Middle frontal gyrus (tissue), 1 donor: ENCODE data around the gene FBP1.

ENCODE experiments used
- DNase-seq: peaks from one replicate; pipeline ENCODE4 v3.0.0-alpha.2; 2015; ENCODE audit warnings: low spot score; ENCODE audit errors: extremely low spot score

Gene FBP1

GRCh38 chr9:94656200-94656599 is 16.9 kb upstream of the FBP1 start:
- no peak for DNase-seq

- DNase-seq: no peak
These were observed 16.4 kb upstream of the FBP1 start for GRCh38 chr9:94655739-94656138.

- DNase-seq: no peak
These were observed 15.0 kb upstream of the FBP1 start for GRCh38 chr9:94654165-94654894.

- no peak for DNase-seq
These were observed 11.6 kb upstream of the FBP1 start for GRCh38 chr9:94650949-94651348.

GRCh38 chr9:94649100-94649819 is 9.9 kb upstream of the FBP1 start:
- DNase-seq: no peak

GRCh38 chr9:94648185-94648584 is 8.9 kb upstream of the FBP1 start:
- DNase-seq: no peak

- DNase-seq: no peak
These were observed 6.6 kb upstream of the FBP1 start for GRCh38 chr9:94645901-94646300.

GRCh38 chr9:94644543-94644942 is 5.2 kb upstream of the FBP1 start:
- DNase-seq: no peak

GRCh38 chr9:94643741-94644140 is 4.4 kb upstream of the FBP1 start:
- no peak for DNase-seq

GRCh38 chr9:94643176-94643575 is 3.9 kb upstream of the FBP1 start:
- no peak for DNase-seq

GRCh38 chr9:94642501-94642900 is 3.2 kb upstream of the FBP1 start:
- no peak for DNase-seq

GRCh38 chr9:94639999-94640376 is 670 bp upstream of the FBP1 start:
- DNase-seq: no peak

- DNase-seq: no peak
These were observed 820 bp downstream of the FBP1 start for GRCh38 chr9:94638335-94639060.

GRCh38 chr9:94632737-94633136 is 6.6 kb downstream of the FBP1 start:
- no peak for DNase-seq

GRCh38 chr9:94631599-94631998 is 7.7 kb downstream of the FBP1 start:
- no peak for DNase-seq

GRCh38 chr9:94630833-94631232 is 8.5 kb downstream of the FBP1 start:
- no peak for DNase-seq

GRCh38 chr9:94630281-94630680 is 9.0 kb downstream of the FBP1 start:
- DNase-seq: no peak

GRCh38 chr9:94627287-94627686 is 12.0 kb downstream of the FBP1 start:
- DNase-seq: no peak

- no peak for DNase-seq
These were observed 13.5 kb downstream of the FBP1 start for GRCh38 chr9:94625835-94626234.

GRCh38 chr9:94624629-94625028 is 14.7 kb downstream of the FBP1 start:
- no peak for DNase-seq

- no peak for DNase-seq
These were observed 16.1 kb downstream of the FBP1 start for GRCh38 chr9:94623253-94623652.

GRCh38 chr9:94622087-94622800 is 17.1 kb downstream of the FBP1 start:
- DNase-seq: no peak
